Activated effector memory CD4-positive, alpha-beta T cell treated with Interleukin-2 at 50 U/mL for 16 hours (primary cell): ENCODE data around the gene ZMYND8.
"Not testable (repeated sequence)": the region's sequence is repeated elsewhere in the genome, so short reads cannot be mapped to it uniquely, and the experiment has no call there.

Experiments used
- DNase-seq: peaks from one replicate; pipeline ENCODE4 v3.0.0-alpha.2; 2020

The ZMYND8 gene

DNA sequence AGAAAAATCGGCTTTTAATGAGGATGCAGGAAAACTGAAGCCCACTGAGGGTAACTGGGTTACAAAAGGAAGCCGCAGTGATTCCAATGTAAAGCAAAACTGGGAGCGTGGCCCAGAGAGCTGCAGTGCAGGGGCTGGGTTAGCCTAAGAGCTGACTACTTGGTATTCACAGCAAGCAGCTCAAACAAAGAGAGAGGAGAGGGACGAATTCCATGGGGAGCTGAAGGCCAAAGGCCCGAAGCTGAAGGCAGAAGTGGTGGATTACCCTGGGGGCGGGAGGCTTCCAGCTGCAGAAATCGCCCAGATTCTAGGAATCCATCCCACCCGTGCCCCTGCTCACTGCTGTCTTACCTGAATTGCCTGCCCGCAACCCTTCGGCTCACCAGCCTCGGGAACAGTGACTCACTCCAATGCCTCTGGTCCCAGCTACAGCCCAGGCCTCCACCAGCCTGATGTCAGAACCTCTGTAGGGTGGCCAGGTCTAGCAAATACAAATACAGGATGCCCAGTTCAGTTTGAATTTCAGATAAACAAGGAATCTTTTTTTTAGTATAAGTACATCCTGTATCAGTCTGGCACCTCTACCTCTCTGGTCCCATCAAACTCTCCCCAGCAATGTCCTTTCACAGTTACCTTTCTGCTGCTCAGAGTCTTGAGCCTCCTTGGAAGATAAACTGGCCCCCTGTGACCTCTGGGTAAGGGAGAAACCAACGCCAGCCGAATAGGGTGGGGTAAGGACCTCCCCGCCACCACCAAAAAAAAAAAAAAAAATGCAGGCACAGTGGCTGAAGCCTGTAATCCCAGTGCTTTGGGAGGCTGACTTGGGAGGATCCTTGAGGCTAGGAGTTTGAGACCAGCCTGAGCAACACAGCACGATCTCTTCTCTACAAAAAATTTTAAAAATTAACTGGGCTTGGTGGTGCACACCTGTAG lies 14.6 kb upstream of the ZMYND8 start:
- DNase-seq, result no peak

DNA sequence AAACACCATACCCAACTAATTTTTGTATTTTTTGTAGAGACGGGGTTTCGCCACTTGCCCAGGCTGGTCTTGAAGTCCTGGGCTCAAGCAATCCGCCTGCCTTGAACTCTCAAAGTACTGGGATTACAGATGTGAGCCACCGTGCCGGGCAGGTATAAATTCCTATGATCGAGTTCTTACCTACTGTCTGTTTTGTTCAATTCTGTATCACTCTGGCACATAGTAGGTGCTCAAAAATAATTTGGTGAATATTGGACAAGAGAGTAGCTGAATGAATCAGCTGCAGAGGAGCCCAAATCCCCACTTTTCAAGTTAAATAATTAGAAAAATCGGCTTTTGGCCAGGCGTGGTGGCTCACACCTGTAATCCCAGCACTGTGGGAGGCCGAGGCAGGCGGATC lies 13.7 kb upstream of the ZMYND8 start:
- no peak for DNase-seq

GRCh38 chr20:47368301-47368700 lies 11.8 kb upstream of the ZMYND8 start:
- DNase-seq, result no peak

GRCh38 chr20:47366301-47366700 lies 9.8 kb upstream of the ZMYND8 start:
- not testable (repeated sequence) for DNase-seq

DNA sequence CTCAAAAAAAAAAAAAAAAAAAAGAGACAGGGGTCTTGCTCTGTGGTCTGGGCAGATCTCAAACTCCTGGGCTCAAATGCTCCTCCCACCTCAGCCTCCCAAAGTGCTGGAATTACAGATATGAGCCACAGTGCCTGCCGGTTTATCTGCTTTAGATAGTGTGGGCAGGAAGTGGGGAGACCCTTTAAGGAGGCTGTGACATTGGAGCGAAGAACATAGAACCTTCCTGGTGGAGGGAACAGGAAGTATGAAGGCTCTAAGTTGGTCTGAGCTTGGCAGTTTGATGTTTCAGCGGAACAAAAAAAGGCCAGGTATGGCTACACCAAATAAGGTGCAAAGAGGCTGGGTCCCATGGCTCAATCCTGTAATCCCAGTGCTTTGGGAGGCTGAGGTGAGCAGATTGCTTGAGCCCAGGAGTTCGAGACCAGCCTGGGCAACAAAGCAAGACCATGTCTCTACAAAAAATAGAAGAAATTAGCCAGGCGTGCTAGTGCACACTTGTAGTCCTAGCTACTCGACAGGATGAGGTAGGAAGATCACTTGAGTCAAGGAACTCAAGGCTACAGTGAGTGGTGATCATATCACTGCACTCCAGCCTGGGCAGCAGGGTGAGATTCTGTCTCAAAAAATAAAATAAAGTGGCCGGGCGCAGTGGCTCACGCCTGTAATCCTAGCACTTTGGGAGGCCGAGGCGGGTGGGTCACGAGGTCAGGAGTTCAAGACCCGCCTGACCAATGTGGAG lies 8.7 kb upstream of the ZMYND8 start:
- DNase-seq, result no peak

DNA sequence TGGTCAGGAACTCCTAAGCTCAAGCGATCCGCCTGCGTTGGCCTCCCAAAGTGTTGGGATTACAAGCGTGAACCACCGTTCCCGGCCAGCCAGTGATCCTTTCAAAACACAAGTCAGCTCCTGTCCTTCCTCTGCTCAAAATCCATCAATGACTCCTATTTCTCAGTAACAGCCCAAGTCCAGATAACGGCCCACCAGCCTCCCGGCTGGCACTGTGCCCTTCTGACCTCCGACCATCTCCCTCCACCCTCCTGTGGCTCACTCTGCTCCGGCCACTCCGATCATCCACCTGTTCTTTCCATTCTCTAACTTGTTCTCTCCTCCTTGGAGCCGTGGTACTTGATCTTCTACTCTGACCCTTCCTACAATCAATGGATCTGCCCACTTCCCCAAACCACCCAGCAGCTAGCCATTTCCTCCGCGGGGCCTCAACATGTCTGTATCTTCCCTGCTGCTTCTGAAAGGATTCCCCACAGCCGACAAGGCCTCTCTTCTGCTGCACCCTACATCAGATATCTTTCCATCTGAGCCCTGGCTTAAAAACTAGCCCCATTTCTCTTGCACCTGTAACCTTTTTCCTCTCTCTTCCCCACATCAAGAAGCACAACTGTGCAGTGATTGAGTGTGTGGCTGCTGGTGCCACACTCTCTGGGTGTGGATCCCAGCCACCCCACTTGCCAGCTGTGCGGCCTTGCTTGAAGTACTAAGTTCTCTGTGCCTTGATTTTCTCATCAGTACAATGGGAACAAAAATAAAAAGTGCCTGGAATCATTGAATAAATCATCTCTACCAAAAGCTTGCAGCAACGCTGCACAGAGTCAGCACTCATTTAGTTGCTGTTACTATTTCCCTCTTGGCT lies 6.1 kb upstream of the ZMYND8 start:
- DNase-seq, result no peak

GRCh38 chr20:47361057-47361915 lies 4.8 kb upstream of the ZMYND8 start:
- DNase-seq, result no peak

DNA sequence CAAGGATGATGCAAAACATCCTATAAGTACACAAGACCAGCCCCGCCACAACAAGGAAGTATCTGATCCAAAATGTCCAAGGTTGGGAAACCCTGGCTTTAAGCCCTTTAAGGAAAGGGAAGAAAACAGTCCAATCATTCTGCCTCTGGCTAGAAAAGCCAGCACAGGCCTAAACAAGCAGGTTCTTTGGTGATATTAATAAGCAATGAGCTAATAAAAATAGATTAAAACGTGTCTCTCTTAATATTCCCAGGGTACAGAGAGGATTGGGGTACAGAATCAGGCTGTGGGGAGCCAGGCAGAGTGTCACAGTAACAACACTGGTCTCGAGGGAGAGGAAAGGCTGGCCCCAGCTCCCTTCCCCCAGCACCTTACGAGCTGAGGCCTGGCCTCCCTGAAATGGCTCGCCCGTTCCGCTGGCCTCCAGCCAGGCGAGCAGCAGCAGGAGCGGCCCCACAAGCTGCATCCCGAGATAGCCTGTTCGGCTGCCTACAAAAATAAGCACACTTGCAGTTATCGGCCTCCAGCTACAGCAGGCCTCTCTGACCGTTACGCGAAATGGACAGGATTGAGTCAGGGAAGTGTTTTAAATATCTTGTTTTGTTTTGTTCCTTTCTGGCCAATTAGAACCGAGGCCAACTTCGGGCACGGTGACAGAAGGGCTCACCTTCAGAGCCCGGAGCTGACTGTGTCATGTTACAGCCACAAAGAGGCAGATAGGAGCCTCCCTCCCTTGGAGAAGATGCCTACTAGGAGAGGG lies 4.0 kb upstream of the ZMYND8 start:
- DNase-seq, result no peak

DNA sequence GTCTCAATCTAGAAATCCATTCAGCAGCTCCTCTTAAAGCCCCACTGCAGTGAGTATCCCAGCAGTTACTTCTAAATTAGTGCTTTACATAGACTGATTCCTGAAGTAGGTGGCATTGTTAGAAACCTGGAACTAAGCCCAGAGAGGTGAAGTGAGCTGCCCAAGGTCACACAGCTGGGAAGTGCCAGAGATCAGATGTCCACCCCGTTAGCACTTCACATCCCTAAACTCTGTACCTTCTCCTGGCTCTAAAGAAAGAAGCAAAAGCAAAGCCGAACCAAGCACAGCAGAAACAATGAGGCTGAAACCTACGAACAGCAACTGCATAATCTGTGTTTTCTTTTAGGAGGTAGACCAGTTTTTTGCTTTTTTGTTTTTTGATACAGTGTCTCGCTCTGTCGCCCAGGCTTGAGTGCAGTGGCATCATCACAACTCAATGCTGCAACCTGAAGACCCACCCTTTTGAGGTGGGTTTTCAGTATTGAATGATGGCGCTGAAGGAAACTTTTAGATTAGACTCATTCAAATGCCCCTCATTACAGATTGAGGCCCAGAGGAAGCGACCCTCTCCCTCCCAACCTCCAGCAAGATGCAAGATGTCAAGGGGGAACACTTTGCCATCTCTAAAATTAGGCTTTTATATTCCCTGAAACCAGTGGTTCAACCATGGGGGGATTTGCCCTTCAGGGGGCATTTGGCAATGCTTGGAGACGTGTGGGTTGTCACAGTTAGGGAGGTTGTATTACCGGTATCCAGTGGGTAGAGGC lies 3.2 kb upstream of the ZMYND8 start:
- DNase-seq, result no peak

- no peak for DNase-seq
These were observed 2.4 kb upstream of the ZMYND8 start for GRCh38 chr20:47358672-47359529.

- no peak for DNase-seq
These were observed 1.7 kb upstream of the ZMYND8 start for GRCh38 chr20:47358039-47358671.

GRCh38 chr20:47357296-47358038 lies 968 bp upstream of the ZMYND8 start:
- DNase-seq, result peak; percentile 61

- DNase-seq, result no peak
These were observed 326 bp downstream of the ZMYND8 start for GRCh38 chr20:47356220-47356525.

DNA sequence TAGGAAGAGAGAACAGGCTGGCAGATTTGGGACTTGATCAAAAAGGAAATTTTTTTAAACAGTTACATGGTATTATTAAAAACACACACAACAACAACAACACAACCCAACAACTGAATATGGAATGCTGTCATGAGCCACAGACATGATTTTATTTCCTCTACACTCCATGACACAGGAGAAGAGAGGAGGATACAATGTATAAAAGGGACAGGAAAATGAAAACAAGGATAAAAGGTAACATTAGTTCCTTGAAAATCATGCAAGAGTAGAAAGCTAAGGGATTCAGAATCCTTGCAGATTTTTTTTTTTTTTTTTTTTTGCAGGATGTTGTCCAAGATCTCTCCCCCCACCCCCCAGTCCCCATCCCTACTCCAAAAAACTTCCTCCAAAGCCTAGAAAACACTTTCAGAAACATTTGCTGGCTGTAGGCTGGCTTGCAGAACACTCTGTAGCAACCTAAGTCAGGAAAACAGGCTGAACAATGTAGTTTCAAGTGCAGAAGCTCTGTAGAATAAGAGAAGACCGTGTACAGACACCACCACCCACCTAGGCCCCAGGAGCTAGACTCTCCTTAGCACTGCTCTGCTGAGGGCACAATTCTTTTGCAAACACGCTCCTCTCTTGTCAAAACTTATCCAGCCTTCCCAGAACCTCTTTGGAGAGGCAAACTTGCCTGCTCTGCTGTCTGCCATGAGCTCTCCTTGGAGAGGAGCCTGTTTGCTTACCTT lies 845 bp downstream of the ZMYND8 start:
- peak; percentile 6 for DNase-seq

GRCh38 chr20:47354714-47355488 lies 1.6 kb downstream of the ZMYND8 start:
- no peak for DNase-seq

DNA sequence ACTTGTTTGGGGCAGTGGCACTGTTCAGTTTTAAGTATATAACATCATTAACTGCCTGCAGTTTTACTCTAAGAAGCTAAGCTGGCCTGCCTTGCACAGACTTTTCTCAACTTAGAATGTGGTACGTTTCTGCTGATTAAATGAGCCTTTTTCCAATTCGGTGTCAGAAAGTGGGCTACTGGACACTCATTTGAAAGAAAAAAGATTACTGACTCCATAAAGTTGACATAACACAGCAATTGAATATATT lies 2.1 kb downstream of the ZMYND8 start:
- DNase-seq, result no peak
